OCI-LY3 (cell line): ENCODE results near the gene TMEM97.

ENCODE experiments used
- CTCF ChIP-seq: fragments of 200-600, 300-600 bp; sonication (generic); IDR thresholded peaks from 2 replicates; pipeline ENCODE4 v1.5.1; 2014; ENCODE audit warnings: antibody characterized with exemption, low read length, low read depth
- EZH2phosphoT487 ChIP-seq: fragments of 200-600 bp; shearing (Covaris generic); IDR thresholded peaks from 2 replicates; pipeline ENCODE4 v1.6.1; 2018; ENCODE audit warnings: antibody characterized with exemption, mixed run types, low read depth

DNA sequence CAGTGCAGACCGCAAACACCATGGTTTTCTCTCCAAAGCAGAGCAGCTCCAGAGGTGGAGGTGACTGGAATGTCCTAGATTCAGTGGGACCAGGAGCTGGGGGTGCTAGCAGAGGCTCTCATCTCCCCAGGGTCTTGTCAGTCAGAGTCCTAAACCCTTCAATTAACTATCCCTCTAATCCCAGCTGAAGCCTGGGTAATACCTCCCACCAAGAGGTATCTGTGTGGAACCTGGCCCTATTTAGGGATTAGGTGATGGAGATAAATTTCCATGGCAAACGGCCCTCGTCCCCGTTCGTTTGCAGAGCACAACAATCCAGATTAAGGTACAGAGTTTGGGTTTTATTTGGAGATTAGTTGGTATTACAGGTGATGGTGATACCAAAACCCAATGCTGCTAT lies 44.2 kb downstream of the TMEM97 start:
- TF ChIP-seq CTCF (no peak), EZH2phosphoT487 (no peak)
